GM19468 (cell line): ENCODE measurements around the gene JPH2.
"Not testable (repeated sequence)": the region's sequence is repeated elsewhere in the genome, so short reads cannot be mapped to it uniquely, and the experiment has no call there.

Experiments
- ATAC-seq: cut with Tn5 transposase; IDR thresholded peaks from one replicate; pipeline ENCODE4 v1.9.1; 2021; ENCODE audit warnings: mild to moderate bottlenecking, moderate library complexity, moderate number of reproducible peaks; ENCODE audit not compliant: unreplicated experiment; ENCODE audit errors: extremely low read depth

The JPH2 gene

GRCh38 chr20:44187054-44187771 lies at the start of gene JPH2:
Gene JPH2, minus strand, starts transcription at chr20:44187188. Its CDS starts 483 bp downstream, at chr20:44186705.
- no peak for ATAC-seq

- ATAC-seq = no peak
Measured at GRCh38 chr20:44235702-44236101, 48.7 kb upstream of the JPH2 start.

- ATAC-seq = no peak
Measured at GRCh38 chr20:44234566-44235317, 47.8 kb upstream of the JPH2 start.

GRCh38 chr20:44233436-44234016 lies 46.5 kb upstream of the JPH2 start:
- ATAC-seq = no peak

- not testable (repeated sequence) for ATAC-seq
Measured at GRCh38 chr20:44232469-44232856, 45.5 kb upstream of the JPH2 start.

- ATAC-seq = no peak
Measured at GRCh38 chr20:44231713-44232468, 44.9 kb upstream of the JPH2 start.

- no peak for ATAC-seq
Measured at GRCh38 chr20:44231193-44231592, 44.2 kb upstream of the JPH2 start.

GRCh38 chr20:44228465-44229258 lies 41.7 kb upstream of the JPH2 start:
- ATAC-seq = no peak

- no peak for ATAC-seq
Measured at GRCh38 chr20:44224637-44225036, 37.6 kb upstream of the JPH2 start.

GRCh38 chr20:44223721-44224120 lies 36.7 kb upstream of the JPH2 start:
- no peak for ATAC-seq

GRCh38 chr20:44222633-44223368 lies 35.8 kb upstream of the JPH2 start:
- ATAC-seq = no peak

- no peak for ATAC-seq
Measured at GRCh38 chr20:44222027-44222426, 35.0 kb upstream of the JPH2 start.

- ATAC-seq = no peak
Measured at GRCh38 chr20:44221368-44221954, 34.5 kb upstream of the JPH2 start.

- no peak for ATAC-seq
Measured at GRCh38 chr20:44219791-44220190, 32.8 kb upstream of the JPH2 start.

GRCh38 chr20:44219170-44219730 lies 32.3 kb upstream of the JPH2 start:
- no peak for ATAC-seq

GRCh38 chr20:44218446-44218845 lies 31.5 kb upstream of the JPH2 start:
- no peak for ATAC-seq

GRCh38 chr20:44217342-44218092 lies 30.5 kb upstream of the JPH2 start:
- no peak for ATAC-seq

- ATAC-seq = no peak
Measured at GRCh38 chr20:44215125-44215524, 28.1 kb upstream of the JPH2 start.
